ENCODE results near the gene S100A2. TPM values are rescaled to one million over a fixed set of nuclear protein-coding genes. Genes with fewer than 3 reads are reported as not detected.

S100A2 gene
- total and polyA plus RNA-seq, 3 donors from 2014 or later = 1.9 to 9.6 (median 1.9) TPM

DNA sequence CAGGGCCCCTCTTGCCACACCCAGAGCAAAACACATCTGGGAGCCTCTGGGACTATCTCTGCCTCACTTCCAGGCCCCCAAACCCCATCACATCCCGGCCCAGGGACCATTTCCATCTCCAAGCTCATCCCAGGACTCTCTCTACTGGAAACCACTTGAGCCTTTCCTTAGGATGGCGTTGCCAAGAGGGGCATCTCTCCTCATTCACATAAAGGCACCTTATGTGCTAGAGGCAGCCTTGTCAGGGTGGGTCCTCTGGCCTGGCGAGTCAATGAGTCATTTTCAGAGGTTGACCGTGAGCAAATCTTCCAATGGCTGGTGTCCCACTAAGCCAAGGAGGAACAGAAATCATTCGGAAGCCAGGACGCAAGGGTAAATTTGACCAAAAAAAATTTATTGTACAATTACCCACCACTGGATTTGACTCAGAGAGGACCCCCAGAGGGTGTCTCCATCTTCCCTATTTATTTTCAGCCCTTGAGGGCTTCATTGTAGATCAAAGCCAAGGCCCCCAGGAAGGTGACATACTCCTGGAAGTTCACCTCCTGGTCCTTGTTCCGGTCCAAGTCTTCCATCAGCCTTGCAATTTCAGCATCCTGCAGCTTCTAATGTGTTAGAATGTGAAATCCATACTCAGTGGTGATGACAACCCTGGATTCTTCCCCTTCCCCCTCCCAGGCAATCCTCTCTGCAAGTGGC is 31.3 kb downstream of the S100A2 start:
- Histone ChIP-seq H3K36me3 (ENCODE audit: low read depth, missing control alignments) (no peaks in the 10 kb centered on the region), H3K27ac (peak overlapping the region; percentile 95 to 96), H3K9me3 (no peaks in the 10 kb centered on the region), H3K4me3 (peak overlapping the region; percentile 70 to 79), H3K27me3 (no peaks in the 10 kb centered on the region), H3K4me1 (peaks cover 15% of the 10 kb centered on the region)
- TF ChIP-seq, protein P1, sequence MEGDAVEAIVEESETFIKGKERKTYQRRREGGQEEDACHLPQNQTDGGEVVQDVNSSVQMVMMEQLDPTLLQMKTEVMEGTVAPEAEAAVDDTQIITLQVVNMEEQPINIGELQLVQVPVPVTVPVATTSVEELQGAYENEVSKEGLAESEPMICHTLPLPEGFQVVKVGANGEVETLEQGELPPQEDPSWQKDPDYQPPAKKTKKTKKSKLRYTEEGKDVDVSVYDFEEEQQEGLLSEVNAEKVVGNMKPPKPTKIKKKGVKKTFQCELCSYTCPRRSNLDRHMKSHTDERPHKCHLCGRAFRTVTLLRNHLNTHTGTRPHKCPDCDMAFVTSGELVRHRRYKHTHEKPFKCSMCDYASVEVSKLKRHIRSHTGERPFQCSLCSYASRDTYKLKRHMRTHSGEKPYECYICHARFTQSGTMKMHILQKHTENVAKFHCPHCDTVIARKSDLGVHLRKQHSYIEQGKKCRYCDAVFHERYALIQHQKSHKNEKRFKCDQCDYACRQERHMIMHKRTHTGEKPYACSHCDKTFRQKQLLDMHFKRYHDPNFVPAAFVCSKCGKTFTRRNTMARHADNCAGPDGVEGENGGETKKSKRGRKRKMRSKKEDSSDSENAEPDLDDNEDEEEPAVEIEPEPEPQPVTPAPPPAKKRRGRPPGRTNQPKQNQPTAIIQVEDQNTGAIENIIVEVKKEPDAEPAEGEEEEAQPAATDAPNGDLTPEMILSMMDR (IDR thresholded peaks at IDR 0.05) = no peak
- no peak for TF ChIP-seq POLR2A (IDR thresholded peaks at IDR 0.05)
- DNase-seq = no peak
- intact Hi-C loops (cut with DNase I; ENCODE audit: low total_unique reads) = loop anchor here (5.0 kb wide), 1 partner anchor 33 kb away; the partner anchor contains the start of gene S100A2
- 82 to 87% methylated on average over 7 of the region's 7 CpGs for WGBS, 2 donors

DNA sequence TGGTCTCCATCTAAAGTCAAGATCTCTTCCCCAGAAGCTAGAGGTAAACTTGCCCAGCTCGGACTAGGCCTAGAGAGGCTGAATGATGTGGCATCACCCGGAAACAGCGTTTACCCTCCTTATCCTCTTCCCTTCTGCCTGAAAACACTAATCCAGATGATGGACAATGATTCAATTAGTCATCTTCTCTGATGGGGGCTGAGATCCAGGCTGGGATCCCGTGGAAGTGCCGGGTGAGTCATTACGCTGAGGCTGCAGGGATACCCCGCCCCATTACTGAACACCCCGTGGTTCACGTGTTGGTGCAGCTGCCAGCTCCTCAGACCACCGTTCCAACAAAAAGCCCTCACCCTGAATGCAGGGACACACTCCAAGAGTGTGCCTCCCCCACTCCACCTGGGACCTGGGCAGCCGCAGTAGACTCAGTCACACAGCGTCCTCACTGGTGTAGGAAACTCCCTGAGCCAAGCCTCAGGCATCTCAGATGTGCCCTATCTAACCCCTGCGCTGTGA is 31.9 kb downstream of the S100A2 start:
- H3K4me3 ChIP-seq = peak overlapping the region in 1 of 2 donors; percentile 36
- TF ChIP-seq, protein P1 (IDR thresholded peaks at IDR 0.05) = no peak
- no peak for TF ChIP-seq POLR2A (IDR thresholded peaks at IDR 0.05)
- no peak for DNase-seq
- WGBS, 2 donors = 33 to 55% methylated on average over 11 to 13 of the region's 13 CpGs
- no peaks in the 10 kb centered on the region for H3K36me3 ChIP-seq (ENCODE audit: low read depth, missing control alignments)
- no peaks in the 10 kb centered on the region for H3K9me3 ChIP-seq
- H3K4me1 ChIP-seq = peaks cover 15% of the 10 kb centered on the region
- peak overlapping the region in 1 of 2 donors; percentile 96 for H3K27ac ChIP-seq
- H3K27me3 ChIP-seq = no peaks in the 10 kb centered on the region
- intact Hi-C loops (cut with DNase I; ENCODE audit: low total_unique reads) = loop anchor here (5.0 kb wide), 1 partner anchor 34 kb away; the partner anchor contains the start of gene S100A2

DNA sequence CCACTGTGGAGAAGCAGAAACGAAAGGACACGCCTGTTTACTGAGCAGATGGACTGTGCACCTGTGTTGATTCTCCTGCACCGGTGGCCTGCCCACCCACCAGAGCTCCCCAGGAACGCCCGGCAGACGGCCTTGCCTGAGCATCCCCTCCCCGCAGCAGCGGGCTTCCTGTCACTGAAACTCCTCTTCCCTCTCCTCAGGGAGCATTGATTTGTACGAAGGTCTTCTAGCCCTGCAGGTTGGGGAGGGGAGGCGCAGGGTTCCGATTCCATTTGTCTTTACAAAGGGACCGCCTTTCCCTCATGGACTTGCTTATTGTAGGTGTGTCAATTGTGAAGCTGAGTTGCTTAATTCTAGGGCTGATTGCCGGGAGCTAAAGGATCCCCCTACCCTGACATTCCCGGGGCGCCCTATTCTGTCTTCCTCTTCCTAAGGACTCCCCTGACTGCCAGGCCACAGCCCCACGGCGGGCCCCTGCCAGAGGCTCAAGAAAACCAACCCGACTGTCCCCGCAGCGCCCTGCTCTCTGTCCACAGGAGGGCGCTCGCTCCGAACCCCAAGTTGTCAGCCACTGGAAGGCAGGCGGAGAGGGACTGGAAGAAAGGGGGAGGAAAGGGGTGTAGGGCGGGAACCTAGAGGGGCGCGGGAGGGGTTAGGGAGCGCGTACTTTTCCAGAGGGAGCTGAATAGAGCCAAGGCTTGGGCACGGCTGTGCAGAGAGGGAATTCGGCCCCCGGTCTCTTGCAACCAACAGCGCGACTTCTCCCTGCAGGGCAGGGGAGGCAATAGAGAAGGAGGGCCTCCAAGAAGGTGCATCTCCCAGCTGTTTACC is 32.7 kb downstream of the S100A2 start:
- peak overlapping the region in 1 of 2 donors; percentile 36 for H3K4me3 ChIP-seq
- intact Hi-C loops (cut with DNase I; ENCODE audit: low total_unique reads) = loop anchor here (5.0 kb wide), 1 partner anchor 34 kb away; the partner anchor contains the start of gene S100A2
- no peaks in the 10 kb centered on the region for H3K36me3 ChIP-seq (ENCODE audit: low read depth, missing control alignments)
- H3K4me1 ChIP-seq = peaks cover 15% of the 10 kb centered on the region
- H3K27me3 ChIP-seq = no peaks in the 10 kb centered on the region
- peak; percentile 85 for DNase-seq
- no peak for TF ChIP-seq POLR2A (IDR thresholded peaks at IDR 0.05)
- TF ChIP-seq, protein P1 (IDR thresholded peaks at IDR 0.05) = peak; percentile 54 to 83 (median 81)
- peak overlapping the region in 1 of 2 donors; percentile 96 for H3K27ac ChIP-seq
- WGBS, 2 donors = 21 to 33% methylated on average over 31 to 34 of the region's 34 CpGs
- no peaks in the 10 kb centered on the region for H3K9me3 ChIP-seq

DNA sequence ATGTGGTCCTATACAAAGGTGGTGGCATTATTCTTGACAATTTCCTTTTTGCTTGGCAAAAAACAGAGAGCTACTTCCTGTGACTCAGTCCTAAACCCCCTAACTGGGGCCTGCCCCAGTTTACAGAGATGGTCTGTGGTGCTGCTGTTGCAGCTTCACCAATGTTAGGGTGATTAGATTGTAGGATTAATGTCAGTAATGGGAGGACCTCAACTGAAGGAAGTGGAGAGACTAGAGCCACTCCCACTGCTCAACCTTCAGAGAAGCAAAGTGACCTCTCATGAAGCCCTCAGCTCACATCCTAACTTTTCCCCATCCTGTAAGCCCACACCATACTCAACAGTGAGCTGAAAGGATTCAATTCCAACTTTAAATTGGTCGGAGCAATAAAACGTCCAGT is 33.5 kb downstream of the S100A2 start:
- Histone ChIP-seq H3K4me3 (no peak overlapping the region), H3K9me3 (no peaks in the 10 kb centered on the region), H3K27ac (no peak overlapping the region), H3K27me3 (no peaks in the 10 kb centered on the region), H3K4me1 (peaks cover 15% of the 10 kb centered on the region), H3K36me3 (ENCODE audit: low read depth, missing control alignments) (no peaks in the 10 kb centered on the region)
- intact Hi-C loops (cut with DNase I; ENCODE audit: low total_unique reads) = loop anchor here (5.0 kb wide), 1 partner anchor 35 kb away; the partner anchor contains the start of gene S100A2
- WGBS, 2 donors = 66 to 70% methylated on average over 2 of the region's 2 CpGs
- TF ChIP-seq POLR2A (IDR thresholded peaks at IDR 0.05) = no peak
- TF ChIP-seq, protein P1 (IDR thresholded peaks at IDR 0.05) = no peak
- no peak for DNase-seq

All from testis (tissue), 3 donors.